HG03575 (cell line): ENCODE measurements around the gene FAM241A.
"Not testable (repeated sequence)": the region's sequence is repeated elsewhere in the genome, so short reads cannot be mapped to it uniquely, and the experiment has no call there.

Source experiments
- ATAC-seq: cut with Tn5 transposase; IDR thresholded peaks from one replicate; pipeline ENCODE4 v1.9.1; 2021; ENCODE audit not compliant: unreplicated experiment, insufficient number of reproducible peaks, low FRiP score; ENCODE audit errors: extremely low read depth

The FAM241A gene

GRCh38 chr4:112201915-112202505 is 56.8 kb downstream of the FAM241A start:
- ATAC-seq: no peak

- ATAC-seq: no peak
Measured at GRCh38 chr4:112203593-112203992, 58.3 kb downstream of the FAM241A start.

- ATAC-seq: no peak
Measured at GRCh38 chr4:112206431-112206830, 61.2 kb downstream of the FAM241A start.

GRCh38 chr4:112208137-112209095 is 63.2 kb downstream of the FAM241A start:
- ATAC-seq: not testable (repeated sequence)

- no peak for ATAC-seq
Measured at GRCh38 chr4:112210777-112211176, 65.5 kb downstream of the FAM241A start.

GRCh38 chr4:112213091-112213490 is 67.8 kb downstream of the FAM241A start:
- no peak for ATAC-seq

- no peak for ATAC-seq
Measured at GRCh38 chr4:112213856-112214255, 68.6 kb downstream of the FAM241A start.

- no peak for ATAC-seq
Measured at GRCh38 chr4:112214390-112215264, 69.4 kb downstream of the FAM241A start.

- no peak for ATAC-seq
Measured at GRCh38 chr4:112219826-112220366, 74.6 kb downstream of the FAM241A start.

GRCh38 chr4:112222219-112222955 is 77.1 kb downstream of the FAM241A start:
- ATAC-seq: no peak

GRCh38 chr4:112225157-112225556 is 79.9 kb downstream of the FAM241A start:
- ATAC-seq: no peak

- ATAC-seq: peak; percentile 53
Measured at GRCh38 chr4:112230879-112231778, 85.9 kb downstream of the FAM241A start.

GRCh38 chr4:112231779-112232713 is 86.8 kb downstream of the FAM241A start, which contains the start of gene AP1AR:
Gene AP1AR (plus strand): TSS chr4:112231787. CDS start chr4:112232092, 305 bp downstream.
- peak; percentile 27 for ATAC-seq

GRCh38 chr4:112234952-112235609 is 89.8 kb downstream of the FAM241A start:
- no peak for ATAC-seq

GRCh38 chr4:112236040-112236439 is 90.8 kb downstream of the FAM241A start:
- ATAC-seq: no peak

- ATAC-seq: no peak
Measured at GRCh38 chr4:112238833-112239232, 93.6 kb downstream of the FAM241A start.
